ENCODE data around the gene SYMPK.
A peak's percentile ranks its signal among the peaks of the same experiment; 100 is the strongest.

SYMPK gene

GRCh38 chr19:45862564-45863334 lies at the start of gene SYMPK:
TSS of gene SYMPK (minus strand) at chr19:45863147. CDS start at chr19:45854495, 8,652 bp downstream.
- intact Hi-C loops (cut with micrococcal nuclease): loop anchor here (1.0 kb wide), 2 partner anchors 24 to 133 kb away; partner anchors contain the start of genes CCDC61 and IRF2BP1
- Mint-ChIP-seq H3K27ac (peak within 1 kb of the TSS; percentile 90), H3K4me1 (ENCODE audit: low read depth) (peaks cover 40% of the 10 kb centered on the region), H3K27me3 (peaks cover 44% of the 10 kb centered on the region), H3K9me3 (no peaks in the 10 kb centered on the region), H3K36me3 (ENCODE audit: low read depth) (peaks cover 53% of the 10 kb centered on the region), H3K4me3 (peak within 1 kb of the TSS; percentile 91)

GRCh38 chr19:45911291-45911690 lies 48.3 kb upstream of the SYMPK start:
- H3K27ac Mint-ChIP-seq: no peak overlapping the region
- H3K27me3 Mint-ChIP-seq: peaks cover 40% of the 10 kb centered on the region
- H3K4me3 Mint-ChIP-seq: no peak overlapping the region
- H3K4me1 Mint-ChIP-seq (ENCODE audit: low read depth): no peaks in the 10 kb centered on the region
- no peaks in the 10 kb centered on the region for H3K36me3 Mint-ChIP-seq (ENCODE audit: low read depth)
- intact Hi-C loops (cut with micrococcal nuclease): no loop called here
- no peaks in the 10 kb centered on the region for H3K9me3 Mint-ChIP-seq

GRCh38 chr19:45908956-45909355 lies 46.0 kb upstream of the SYMPK start:
- H3K4me3 Mint-ChIP-seq: no peak overlapping the region
- peaks cover 42% of the 10 kb centered on the region for H3K27me3 Mint-ChIP-seq
- no peaks in the 10 kb centered on the region for H3K4me1 Mint-ChIP-seq (ENCODE audit: low read depth)
- no peak overlapping the region for H3K27ac Mint-ChIP-seq
- no peaks in the 10 kb centered on the region for H3K9me3 Mint-ChIP-seq
- intact Hi-C loops (cut with micrococcal nuclease): loop anchor here (10.0 kb wide), 1 partner anchor 86 kb away; the partner anchor contains the start of gene CCDC61
- H3K36me3 Mint-ChIP-seq (ENCODE audit: low read depth): no peaks in the 10 kb centered on the region

- no peaks in the 10 kb centered on the region for H3K9me3 Mint-ChIP-seq
- intact Hi-C loops (cut with micrococcal nuclease): loop anchor here (10.0 kb wide), 1 partner anchor 89 kb away; the partner anchor contains the start of gene CCDC61
- no peak overlapping the region for H3K4me3 Mint-ChIP-seq
- no peak overlapping the region for H3K27ac Mint-ChIP-seq
- H3K27me3 Mint-ChIP-seq: peaks cover 27% of the 10 kb centered on the region
- peaks cover 7% of the 10 kb centered on the region for H3K4me1 Mint-ChIP-seq (ENCODE audit: low read depth)
- H3K36me3 Mint-ChIP-seq (ENCODE audit: low read depth): peaks cover 14% of the 10 kb centered on the region
Measured at GRCh38 chr19:45906221-45906620, 43.3 kb upstream of the SYMPK start.

- H3K27me3 Mint-ChIP-seq: peaks cover 22% of the 10 kb centered on the region
- H3K4me3 Mint-ChIP-seq: no peak overlapping the region
- no peak overlapping the region for H3K27ac Mint-ChIP-seq
- peaks cover 18% of the 10 kb centered on the region for H3K4me1 Mint-ChIP-seq (ENCODE audit: low read depth)
- no peaks in the 10 kb centered on the region for H3K9me3 Mint-ChIP-seq
- intact Hi-C loops (cut with micrococcal nuclease): loop anchor here (10.0 kb wide), 1 partner anchor 90 kb away; the partner anchor contains the start of gene CCDC61
- peaks cover 24% of the 10 kb centered on the region for H3K36me3 Mint-ChIP-seq (ENCODE audit: low read depth)
Measured at GRCh38 chr19:45905011-45905410, 42.1 kb upstream of the SYMPK start.

GRCh38 chr19:45902651-45903625 lies 40.0 kb upstream of the SYMPK start:
- Mint-ChIP-seq H3K36me3 (ENCODE audit: low read depth) (peaks cover 45% of the 10 kb centered on the region), H3K4me1 (ENCODE audit: low read depth) (peaks cover 27% of the 10 kb centered on the region), H3K9me3 (no peaks in the 10 kb centered on the region), H3K4me3 (peak overlapping the region; percentile 97), H3K27ac (peak overlapping the region; percentile 83), H3K27me3 (peaks cover 18% of the 10 kb centered on the region)
- intact Hi-C loops (cut with micrococcal nuclease): loop anchor here (10.0 kb wide), 1 partner anchor 92 kb away; the partner anchor contains the start of gene CCDC61

- intact Hi-C loops (cut with micrococcal nuclease): loop anchor here (10.0 kb wide), 1 partner anchor 93 kb away; the partner anchor contains the start of gene CCDC61
- Mint-ChIP-seq H3K27me3 (peaks cover 16% of the 10 kb centered on the region), H3K4me1 (ENCODE audit: low read depth) (peaks cover 36% of the 10 kb centered on the region), H3K4me3 (peak within 1 kb of the TSS; percentile 97), H3K9me3 (no peaks in the 10 kb centered on the region), H3K36me3 (ENCODE audit: low read depth) (peaks cover 45% of the 10 kb centered on the region), H3K27ac (peak within 1 kb of the TSS; percentile 83)
Measured at GRCh38 chr19:45901912-45902650, 39.1 kb upstream of the SYMPK start, which contains the start of gene MYPOP. TSS of gene MYPOP (minus strand) at chr19:45902613. CDS start at chr19:45901773, 840 bp downstream.

- Mint-ChIP-seq H3K36me3 (ENCODE audit: low read depth) (peaks cover 45% of the 10 kb centered on the region), H3K9me3 (no peaks in the 10 kb centered on the region), H3K27me3 (peaks cover 13% of the 10 kb centered on the region), H3K4me1 (ENCODE audit: low read depth) (peaks cover 38% of the 10 kb centered on the region), H3K27ac (peak overlapping the region; percentile 83), H3K4me3 (peak overlapping the region; percentile 97)
- intact Hi-C loops (cut with micrococcal nuclease): loop anchor here (10.0 kb wide), 1 partner anchor 93 kb away; the partner anchor contains the start of gene CCDC61
Measured at GRCh38 chr19:45901432-45901911, 38.5 kb upstream of the SYMPK start.

- H3K27ac Mint-ChIP-seq: peak overlapping the region; percentile 83
- H3K27me3 Mint-ChIP-seq: peaks cover 12% of the 10 kb centered on the region
- H3K4me3 Mint-ChIP-seq: peak overlapping the region; percentile 97
- no peaks in the 10 kb centered on the region for H3K9me3 Mint-ChIP-seq
- intact Hi-C loops (cut with micrococcal nuclease): loop anchor here (10.0 kb wide), 1 partner anchor 94 kb away; the partner anchor contains the start of gene CCDC61
- H3K36me3 Mint-ChIP-seq (ENCODE audit: low read depth): peaks cover 49% of the 10 kb centered on the region
- peaks cover 38% of the 10 kb centered on the region for H3K4me1 Mint-ChIP-seq (ENCODE audit: low read depth)
Measured at GRCh38 chr19:45900738-45901431, 37.9 kb upstream of the SYMPK start.

- Mint-ChIP-seq H3K36me3 (ENCODE audit: low read depth) (peaks cover 58% of the 10 kb centered on the region), H3K4me1 (ENCODE audit: low read depth) (peaks cover 40% of the 10 kb centered on the region), H3K27me3 (peaks cover 5% of the 10 kb centered on the region), H3K9me3 (no peaks in the 10 kb centered on the region), H3K27ac (no peak overlapping the region), H3K4me3 (no peak overlapping the region)
- intact Hi-C loops (cut with micrococcal nuclease): loop anchor here (10.0 kb wide), 1 partner anchor 95 kb away; the partner anchor contains the start of gene CCDC61
Measured at GRCh38 chr19:45899919-45900589, 37.1 kb upstream of the SYMPK start.

GRCh38 chr19:45899253-45899652 lies 36.3 kb upstream of the SYMPK start:
- H3K4me3 Mint-ChIP-seq: no peak overlapping the region
- peaks cover 4% of the 10 kb centered on the region for H3K27me3 Mint-ChIP-seq
- H3K4me1 Mint-ChIP-seq (ENCODE audit: low read depth): peaks cover 43% of the 10 kb centered on the region
- peaks cover 65% of the 10 kb centered on the region for H3K36me3 Mint-ChIP-seq (ENCODE audit: low read depth)
- intact Hi-C loops (cut with micrococcal nuclease): no loop called here
- H3K9me3 Mint-ChIP-seq: no peaks in the 10 kb centered on the region
- H3K27ac Mint-ChIP-seq: no peak overlapping the region

GRCh38 chr19:45897261-45897812 lies 34.4 kb upstream of the SYMPK start:
- Mint-ChIP-seq H3K4me1 (ENCODE audit: low read depth) (peaks cover 55% of the 10 kb centered on the region), H3K4me3 (no peak overlapping the region), H3K27ac (peak overlapping the region; percentile 27), H3K36me3 (ENCODE audit: low read depth) (peaks cover 67% of the 10 kb centered on the region), H3K9me3 (no peaks in the 10 kb centered on the region), H3K27me3 (no peaks in the 10 kb centered on the region)
- intact Hi-C loops (cut with micrococcal nuclease): no loop called here
